Esophagus muscularis mucosa (tissue), 4 donors: ENCODE data around the gene SETD5. TPM values are rescaled to one million over a fixed set of nuclear protein-coding genes. Genes with fewer than 3 reads are reported as not detected.

Experiments
- DNase-seq: peaks from one replicate; pipeline ENCODE4 v3.0.0-alpha.2; 2017; ENCODE audit errors: extremely low spot score
- H3K27ac ChIP-seq, 4 donors: fragments of 200-600 bp; sonication (generic); replicated peaks in 1 of 4; 1 replicate in 3 of 4; 2 replicates in 1 of 4; pipeline ENCODE4 v1.5.1; 2016 to 2019; ENCODE audit warnings: mild to moderate bottlenecking in 1 of 4
- H3K27me3 ChIP-seq, 4 donors: fragments of 200-600 bp; sonication (generic); one replicate each; pipeline versions ENCODE4 v1.5.1 to v1.6.0; 2016 to 2019
- H3K36me3 ChIP-seq, 4 donors: fragments of 200-600 bp; sonication (generic); one replicate each; pipeline ENCODE4 v1.5.1; 2016 to 2019
- H3K4me1 ChIP-seq, 4 donors: fragments of 200-600 bp; sonication (generic); one replicate each; pipeline ENCODE4 v1.5.1; 2016 to 2019
- H3K4me3 ChIP-seq, 4 donors: fragments of 200-600 bp; sonication (generic); 1 replicate in 2 of 4; 2 replicates in 2 of 4; pipeline ENCODE4 v1.5.1; 2016 to 2019; ENCODE audit warnings: mild to moderate bottlenecking in 4 of 4, moderate library complexity in 1 of 4
- H3K9me3 ChIP-seq, 4 donors: fragments of 200-600 bp; sonication (generic); 1 replicate in 3 of 4; 2 replicates in 1 of 4; pipeline ENCODE4 v1.5.1; 2016 to 2019
- EP300 ChIP-seq: sonication (generic); formaldehyde crosslinking; IDR thresholded peaks from one replicate; pipeline ENCODE4 v1.6.1; 2017; ENCODE audit warnings: antibody characterized with exemption
- POLR2A ChIP-seq: fragments of 450-650 bp; IDR thresholded peaks from one replicate; pipeline ENCODE4 v1.6.1; 2017; ENCODE audit warnings: antibody characterized with exemption, moderate library complexity, mild to moderate bottlenecking, low read depth
- POLR2AphosphoS5 ChIP-seq, 2 donors: sonication (generic); formaldehyde crosslinking; IDR thresholded peaks; one replicate each; pipeline ENCODE4 v1.6.1; 2017; ENCODE audit warnings: antibody characterized with exemption in 2 of 2
- WGBS: methylation state at CpG from one replicate; pipeline ENCODE4 v1.1.5; 2018; 5-methylcytosine and 5-hydroxymethylcytosine counted together
- intact Hi-C: fragments of 100-400 bp; cut with DNase I; formaldehyde crosslinking; loops from one replicate; pipeline ENCODE4 v1.15.1; 2023
- total RNA-seq, 4 donors: library from RNA; depleted of rRNA; stranded (reverse); fragments of >200 nt; gene quantifications; one replicate each; pipeline versions ENCODE4 v1.1.0 to v1.2.1, GENCODE V29; 2016
- TF ChIP-seq, protein P1 (sequence below), 3 experiments: fragments of 200-600 bp in 2 of 3; fragments of 450-650 bp in 1 of 3; sonication (generic) in 2 of 3; IDR thresholded peaks; one replicate each; pipeline ENCODE4 v1.5.1; 2017 to 2019; ENCODE audit warnings: antibody characterized with exemption in 3 of 3, mild to moderate bottlenecking in 2 of 3, moderate library complexity in 1 of 3

Gene SETD5
- total RNA-seq, 4 donors from 2014 or later, result 54.8 to 84.3 (median 78.1) TPM

DNA sequence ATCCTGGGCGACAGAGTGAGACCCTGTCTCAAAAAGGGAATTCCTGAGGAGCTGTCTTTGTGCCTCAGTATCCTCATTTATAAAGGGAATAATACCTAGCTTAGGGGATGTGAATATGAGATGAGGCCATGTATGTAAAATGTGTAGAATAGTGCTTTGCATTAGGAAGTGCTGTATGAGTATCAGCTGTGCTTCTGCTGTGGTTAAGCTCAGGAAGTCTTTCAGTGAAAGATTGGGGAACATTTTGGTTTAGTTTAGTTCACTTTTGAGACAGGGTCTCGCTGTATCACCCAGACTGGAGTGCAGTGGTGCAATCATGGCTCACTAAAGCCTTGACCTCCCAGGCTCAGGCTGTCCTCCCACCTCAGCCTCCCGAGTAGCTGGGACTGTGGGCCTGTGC is 23.9 kb upstream of the SETD5 start:
- peaks cover 62 to 98% (median 93%) of the 10 kb centered on the region in 4 donors for H3K36me3 ChIP-seq

DNA sequence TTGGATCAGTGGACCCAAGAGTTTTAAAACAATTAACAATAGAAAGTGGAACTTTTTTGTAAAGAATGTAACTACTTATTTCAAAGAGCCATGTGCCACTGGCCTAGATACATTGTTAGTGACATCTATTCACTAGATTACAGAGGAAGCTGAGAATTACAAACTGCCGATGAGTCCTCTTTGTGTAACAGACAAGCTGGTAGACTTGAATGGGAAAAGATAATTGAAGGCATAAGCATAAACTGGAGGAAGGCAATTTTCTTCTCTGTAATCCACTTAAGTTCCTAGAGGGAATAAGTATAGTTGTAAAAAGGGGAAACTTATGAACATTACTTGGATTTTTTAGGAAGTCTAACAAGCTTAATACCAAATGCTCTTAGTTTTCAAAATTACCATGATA is 19.4 kb upstream of the SETD5 start:
- H3K36me3 ChIP-seq, result peaks cover 58 to 88% (median 76%) of the 10 kb centered on the region in 4 donors
- intact Hi-C loops, result no loop called here
- no peaks in the 10 kb centered on the region for H3K27me3 ChIP-seq
- H3K4me3 ChIP-seq, result no peak overlapping the region
- WGBS, result 94% methylated on average over 1 of the region's 1 CpG
- no peak overlapping the region for H3K27ac ChIP-seq
- peaks cover 0 to 6% (median 0%) of the 10 kb centered on the region in 4 donors for H3K4me1 ChIP-seq
- no peaks in the 10 kb centered on the region for H3K9me3 ChIP-seq
- TF ChIP-seq POLR2AphosphoS5 (IDR thresholded peaks at IDR 0.05) (no peak), POLR2A (no peak), EP300 (no peak)
- TF ChIP-seq, protein P1, sequence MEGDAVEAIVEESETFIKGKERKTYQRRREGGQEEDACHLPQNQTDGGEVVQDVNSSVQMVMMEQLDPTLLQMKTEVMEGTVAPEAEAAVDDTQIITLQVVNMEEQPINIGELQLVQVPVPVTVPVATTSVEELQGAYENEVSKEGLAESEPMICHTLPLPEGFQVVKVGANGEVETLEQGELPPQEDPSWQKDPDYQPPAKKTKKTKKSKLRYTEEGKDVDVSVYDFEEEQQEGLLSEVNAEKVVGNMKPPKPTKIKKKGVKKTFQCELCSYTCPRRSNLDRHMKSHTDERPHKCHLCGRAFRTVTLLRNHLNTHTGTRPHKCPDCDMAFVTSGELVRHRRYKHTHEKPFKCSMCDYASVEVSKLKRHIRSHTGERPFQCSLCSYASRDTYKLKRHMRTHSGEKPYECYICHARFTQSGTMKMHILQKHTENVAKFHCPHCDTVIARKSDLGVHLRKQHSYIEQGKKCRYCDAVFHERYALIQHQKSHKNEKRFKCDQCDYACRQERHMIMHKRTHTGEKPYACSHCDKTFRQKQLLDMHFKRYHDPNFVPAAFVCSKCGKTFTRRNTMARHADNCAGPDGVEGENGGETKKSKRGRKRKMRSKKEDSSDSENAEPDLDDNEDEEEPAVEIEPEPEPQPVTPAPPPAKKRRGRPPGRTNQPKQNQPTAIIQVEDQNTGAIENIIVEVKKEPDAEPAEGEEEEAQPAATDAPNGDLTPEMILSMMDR (IDR thresholded peaks at IDR 0.05), result no peak
- no peak for DNase-seq

More for the DNA sequence above, 23.9 kb upstream of the SETD5 start:
- Histone ChIP-seq H3K4me3 (no peak overlapping the region), H3K9me3 (no peaks in the 10 kb centered on the region), H3K27me3 (no peaks in the 10 kb centered on the region), H3K27ac (no peak overlapping the region), H3K4me1 (no peaks in the 10 kb centered on the region)
- intact Hi-C loops, result no loop called here
- DNase-seq, result no peak
- TF ChIP-seq POLR2AphosphoS5 (IDR thresholded peaks at IDR 0.05) (no peak), EP300 (no peak), POLR2A (no peak)
- TF ChIP-seq, protein P1 (IDR thresholded peaks at IDR 0.05), result no peak
- 81% methylated on average over 3 of the region's 3 CpGs for WGBS

DNA sequence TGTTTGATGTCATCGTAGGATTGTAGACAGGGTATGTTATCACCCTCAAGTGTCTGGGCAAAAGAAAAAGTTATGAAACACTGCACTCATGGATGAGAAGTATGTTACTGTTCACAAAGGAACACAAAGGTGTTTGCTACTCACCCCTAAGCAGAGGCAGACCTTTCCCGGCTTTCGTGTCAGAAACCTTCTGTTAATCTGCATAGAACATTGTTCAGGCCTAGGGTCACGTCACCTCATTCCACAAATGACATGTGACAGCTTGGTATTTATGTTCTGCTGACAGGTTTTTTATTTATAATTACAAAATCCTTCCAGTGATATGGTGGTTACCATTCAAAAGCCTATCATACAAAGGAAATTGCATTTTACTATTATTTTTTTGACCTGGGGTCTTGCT is 18.1 kb upstream of the SETD5 start:
- Histone ChIP-seq H3K9me3 (no peaks in the 10 kb centered on the region), H3K4me1 (peaks cover 0 to 6% (median 2%) of the 10 kb centered on the region in 4 donors), H3K27me3 (no peaks in the 10 kb centered on the region), H3K27ac (no peak overlapping the region), H3K4me3 (no peak overlapping the region), H3K36me3 (peaks cover 52 to 87% (median 73%) of the 10 kb centered on the region in 4 donors)
- TF ChIP-seq POLR2AphosphoS5 (IDR thresholded peaks at IDR 0.05) (no peak), EP300 (no peak), POLR2A (no peak)
- TF ChIP-seq, protein P1 (IDR thresholded peaks at IDR 0.05), result no peak
- DNase-seq, result no peak
- intact Hi-C loops, result no loop called here
- WGBS, result 48% methylated on average over 4 of the region's 4 CpGs

DNA sequence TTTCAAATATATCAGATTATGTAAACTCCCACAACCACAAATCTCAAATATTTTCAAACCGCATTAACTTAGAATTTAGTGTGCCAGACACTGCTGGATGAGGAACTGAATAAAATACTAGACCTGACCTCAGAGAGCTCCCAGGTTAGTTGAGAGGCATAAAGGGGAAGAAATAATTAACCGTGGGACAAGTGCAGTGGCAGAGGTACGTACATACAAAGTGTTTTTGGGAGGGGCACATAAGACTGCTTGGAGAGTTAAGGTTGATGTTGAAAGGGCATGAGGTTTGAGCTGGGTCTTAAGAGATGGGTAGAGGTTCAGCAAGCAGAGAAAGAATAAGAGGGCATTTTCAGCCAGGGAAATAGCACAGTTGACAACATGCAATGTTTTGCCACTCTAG is 17.4 kb upstream of the SETD5 start:
- 76% methylated on average over 3 of the region's 3 CpGs for WGBS
- intact Hi-C loops, result loop anchor here (5.0 kb wide), 1 partner anchor 52 kb away; no protein-coding TSS in a partner anchor

More for the DNA sequence above, 17.4 kb upstream of the SETD5 start:
- peaks cover 52 to 87% (median 73%) of the 10 kb centered on the region in 4 donors for H3K36me3 ChIP-seq
- no peaks in the 10 kb centered on the region for H3K27me3 ChIP-seq
- H3K27ac ChIP-seq, result no peak overlapping the region
- H3K4me1 ChIP-seq, result peaks cover 0 to 6% (median 2%) of the 10 kb centered on the region in 4 donors
- H3K9me3 ChIP-seq, result no peaks in the 10 kb centered on the region
- TF ChIP-seq POLR2AphosphoS5 (IDR thresholded peaks at IDR 0.05) (no peak), EP300 (no peak), POLR2A (no peak)
- TF ChIP-seq, protein P1 (IDR thresholded peaks at IDR 0.05), result no peak
- no peak overlapping the region for H3K4me3 ChIP-seq
- DNase-seq, result no peak
